WI38 (cell line): ENCODE data around the gene IL15RA.

Source experiments
- H3K4me3 ChIP-seq: 2 replicates; pipeline ENCODE4 v1.5.1; 2011; ENCODE audit warnings: low read depth, mild to moderate bottlenecking, control low read depth, low read length
- TF ChIP-seq, protein P1 (sequence below): IDR thresholded peaks from 2 replicates; pipeline ENCODE4 v1.5.1; 2012; ENCODE audit warnings: low read depth, mild to moderate bottlenecking, control low read depth, low read length

Gene IL15RA

GRCh38 chr10:5921746-5922145, 55.6 kb downstream of the IL15RA start:
- TF ChIP-seq, protein P1, sequence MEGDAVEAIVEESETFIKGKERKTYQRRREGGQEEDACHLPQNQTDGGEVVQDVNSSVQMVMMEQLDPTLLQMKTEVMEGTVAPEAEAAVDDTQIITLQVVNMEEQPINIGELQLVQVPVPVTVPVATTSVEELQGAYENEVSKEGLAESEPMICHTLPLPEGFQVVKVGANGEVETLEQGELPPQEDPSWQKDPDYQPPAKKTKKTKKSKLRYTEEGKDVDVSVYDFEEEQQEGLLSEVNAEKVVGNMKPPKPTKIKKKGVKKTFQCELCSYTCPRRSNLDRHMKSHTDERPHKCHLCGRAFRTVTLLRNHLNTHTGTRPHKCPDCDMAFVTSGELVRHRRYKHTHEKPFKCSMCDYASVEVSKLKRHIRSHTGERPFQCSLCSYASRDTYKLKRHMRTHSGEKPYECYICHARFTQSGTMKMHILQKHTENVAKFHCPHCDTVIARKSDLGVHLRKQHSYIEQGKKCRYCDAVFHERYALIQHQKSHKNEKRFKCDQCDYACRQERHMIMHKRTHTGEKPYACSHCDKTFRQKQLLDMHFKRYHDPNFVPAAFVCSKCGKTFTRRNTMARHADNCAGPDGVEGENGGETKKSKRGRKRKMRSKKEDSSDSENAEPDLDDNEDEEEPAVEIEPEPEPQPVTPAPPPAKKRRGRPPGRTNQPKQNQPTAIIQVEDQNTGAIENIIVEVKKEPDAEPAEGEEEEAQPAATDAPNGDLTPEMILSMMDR = no peak
- H3K4me3 ChIP-seq = no peak overlapping the region

- no peak overlapping the region for H3K4me3 ChIP-seq
- TF ChIP-seq, protein P1 = no peak
Observed at GRCh38 chr10:5919568-5919967, 57.8 kb downstream of the IL15RA start.

GRCh38 chr10:5918763-5919162, 58.6 kb downstream of the IL15RA start:
- TF ChIP-seq, protein P1 = no peak
- H3K4me3 ChIP-seq = no peak overlapping the region

DNA sequence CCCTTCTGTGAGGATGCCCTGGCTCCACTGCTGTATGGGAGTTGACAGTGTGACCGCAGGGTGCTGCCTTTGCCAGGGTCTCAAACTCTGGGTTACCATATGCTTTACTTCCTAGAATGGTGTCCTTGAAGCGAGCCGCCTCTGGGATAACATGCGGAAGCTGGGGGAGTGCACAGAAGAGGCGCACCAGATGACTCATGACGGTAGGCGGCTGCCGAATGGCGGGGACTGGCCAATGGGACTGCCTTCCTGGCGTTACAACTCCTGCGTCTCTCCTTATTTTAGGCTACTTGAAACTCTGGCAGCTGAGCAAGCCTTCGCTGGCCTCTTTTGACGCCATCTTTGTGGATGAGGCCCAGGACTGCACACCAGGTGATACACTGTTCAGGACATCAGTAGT, 60.0 kb downstream of the IL15RA start:
- TF ChIP-seq, protein P1 = no peak
- H3K4me3 ChIP-seq = no peak overlapping the region

DNA sequence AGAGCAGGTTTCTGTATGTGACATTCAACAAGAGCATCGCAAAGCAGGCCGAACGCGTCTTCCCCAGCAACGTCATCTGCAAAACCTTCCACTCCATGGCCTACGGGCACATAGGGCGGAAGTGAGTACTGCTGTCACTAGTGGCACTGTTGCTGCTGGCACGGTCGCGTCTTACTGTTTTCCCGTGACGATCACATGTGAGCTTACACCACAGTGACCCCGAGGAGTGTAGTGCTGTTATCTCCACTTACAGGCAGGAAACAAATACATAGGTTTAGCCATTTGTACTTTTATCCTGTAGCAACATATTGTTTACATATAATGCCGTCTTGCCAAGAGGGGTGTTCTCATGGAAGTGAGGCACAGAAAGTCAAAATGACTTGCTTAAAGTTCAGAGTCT, 61.9 kb downstream of the IL15RA start:
- no peak overlapping the region for H3K4me3 ChIP-seq
- TF ChIP-seq, protein P1 = no peak

DNA sequence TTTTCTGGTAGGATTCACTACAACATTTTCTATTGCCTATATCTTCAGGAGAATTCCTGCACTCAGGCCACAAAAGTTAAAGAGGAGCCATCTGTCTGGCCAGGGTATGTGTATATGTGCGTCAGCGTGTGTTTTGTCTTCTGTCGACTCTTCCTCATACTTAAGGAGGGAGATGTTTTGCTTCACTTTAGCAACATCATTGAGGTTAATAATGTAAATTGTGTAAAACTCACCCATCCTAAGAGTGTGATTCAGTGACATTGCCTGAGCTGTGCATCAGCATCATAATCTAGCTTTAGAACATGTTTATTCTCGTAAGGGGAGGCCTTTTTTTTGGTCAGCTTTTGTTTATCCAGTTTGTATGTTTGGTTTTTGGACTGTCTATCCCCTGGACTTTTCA, 63.6 kb downstream of the IL15RA start:
- H3K4me3 ChIP-seq = no peak overlapping the region
- TF ChIP-seq, protein P1 = no peak

GRCh38 chr10:5911670-5912069, 65.7 kb downstream of the IL15RA start:
- TF ChIP-seq, protein P1 = no peak
- H3K4me3 ChIP-seq = no peak overlapping the region
